DND-41 (cell line): ENCODE measurements around the gene TRPM3.

Experiments
- CTCF ChIP-seq: IDR thresholded peaks from 2 replicates; pipeline ENCODE4 v1.5.1; 2012; ENCODE audit warnings: borderline replicate concordance, low read length, moderate library complexity, mild to moderate bottlenecking; ENCODE audit not compliant: poor library complexity, severe bottlenecking; ENCODE audit errors: extremely low read depth
- EZH2 ChIP-seq: IDR thresholded peaks from 3 replicates; pipeline ENCODE4 v1.6.1; 2012; ENCODE audit warnings: borderline replicate concordance, low read depth, mild to moderate bottlenecking, moderate library complexity, low read length, inconsistent platforms; ENCODE audit not compliant: severe bottlenecking

- TF ChIP-seq EZH2 (no peak), CTCF (no peak)
Observed at GRCh38 chr9:70802758-70803436, 318.5 kb downstream of the TRPM3 start.
